Thoracic aorta (tissue), 2 donors: ENCODE measurements around the gene PIEZO2. TPM values are rescaled to one million over a fixed set of nuclear protein-coding genes. Genes with fewer than 3 reads are reported as not detected.

ENCODE experiments used
- ATAC-seq: fragments of 150-250 bp; one replicate; pipeline ENCODE4 v1.8.0; 2017; ENCODE audit warnings: low read depth; ENCODE audit not compliant: insufficient number of reproducible peaks, low FRiP score
- DNase-seq: peaks from one replicate; pipeline ENCODE4 v3.0.0-alpha.2; 2020; ENCODE audit warnings: low spot score
- H3K27ac ChIP-seq, 2 donors: fragments of 200-600 bp; sonication (generic); 1 replicate in 1 of 2; 2 replicates in 1 of 2; pipeline ENCODE4 v1.5.1; 2016; ENCODE audit warnings: mild to moderate bottlenecking in 2 of 2, moderate library complexity in 2 of 2
- H3K27me3 ChIP-seq: fragments of 200-600 bp; sonication (generic); replicated peaks from 2 replicates; pipeline ENCODE4 v1.6.0; 2016; ENCODE audit warnings: mild to moderate bottlenecking; ENCODE audit not compliant: insufficient read depth
- H3K36me3 ChIP-seq: fragments of 200-600 bp; sonication (generic); one replicate; pipeline ENCODE4 v1.5.1; 2016
- H3K4me1 ChIP-seq, 2 donors: fragments of 200-600 bp; sonication (generic); 1 replicate in 1 of 2; 2 replicates in 1 of 2; pipeline versions ENCODE4 v1.5.1 to v1.6.0; 2016; ENCODE audit warnings: low read depth in 2 of 2, mild to moderate bottlenecking in 1 of 2; ENCODE audit not compliant: control insufficient read depth in 1 of 2
- H3K4me3 ChIP-seq: fragments of 200-600 bp; sonication (generic); 2 replicates; pipeline ENCODE4 v1.5.1; 2016; ENCODE audit warnings: mild to moderate bottlenecking
- H3K9me3 ChIP-seq: fragments of 200-600 bp; sonication (generic); 2 replicates; pipeline ENCODE4 v1.5.1; 2016
- CTCF ChIP-seq: fragments of 200-600 bp; sonication (generic); IDR thresholded peaks from one replicate; pipeline ENCODE4 v1.5.1; 2019; ENCODE audit warnings: antibody characterized with exemption
- total RNA-seq, 2 donors: library from RNA; depleted of rRNA; stranded (reverse); fragments of >200 nt; gene quantifications; one replicate each; pipeline versions ENCODE4 v1.1.0 to v1.2.3, GENCODE V29; 2016

PIEZO2 gene
- total RNA-seq, 2 donors from 2014 or later: 8.3 to 10.3 TPM

GRCh38 chr18:10950876-10951630 is 198.3 kb downstream of the PIEZO2 start:
- Histone ChIP-seq H3K27ac (no peak overlapping the region), H3K9me3 (peaks cover 6% of the 10 kb centered on the region), H3K27me3 (no peaks in the 10 kb centered on the region), H3K4me3 (no peak overlapping the region), H3K4me1 (no peaks in the 10 kb centered on the region), H3K36me3 (no peaks in the 10 kb centered on the region)
- ATAC-seq (no peak), DNase-seq (no peak)
- no peak for TF ChIP-seq CTCF

- no peak for ATAC-seq
- DNase-seq: no peak
- TF ChIP-seq CTCF: no peak
Measured at GRCh38 chr18:10950080-10950875, 199.1 kb downstream of the PIEZO2 start.

GRCh38 chr18:10949655-10950054 is 199.7 kb downstream of the PIEZO2 start:
- Histone ChIP-seq H3K4me1 (no peaks in the 10 kb centered on the region), H3K36me3 (no peaks in the 10 kb centered on the region), H3K9me3 (peaks cover 20% of the 10 kb centered on the region), H3K27me3 (no peaks in the 10 kb centered on the region), H3K27ac (no peak overlapping the region), H3K4me3 (no peak overlapping the region)
- TF ChIP-seq CTCF: no peak
- ATAC-seq: no peak
- no peak for DNase-seq

More at GRCh38 chr18:10950080-10950875, 199.1 kb downstream of the PIEZO2 start:
- no peaks in the 10 kb centered on the region for H3K36me3 ChIP-seq
- no peaks in the 10 kb centered on the region for H3K4me1 ChIP-seq
- H3K27ac ChIP-seq: no peak overlapping the region
- H3K4me3 ChIP-seq: no peak overlapping the region
- H3K27me3 ChIP-seq: no peaks in the 10 kb centered on the region
- H3K9me3 ChIP-seq: peaks cover 14% of the 10 kb centered on the region

GRCh38 chr18:10948421-10948820 is 200.9 kb downstream of the PIEZO2 start:
- Histone ChIP-seq H3K27me3 (no peaks in the 10 kb centered on the region), H3K27ac (no peak overlapping the region), H3K4me1 (no peaks in the 10 kb centered on the region), H3K4me3 (no peak overlapping the region), H3K9me3 (peaks cover 22% of the 10 kb centered on the region), H3K36me3 (no peaks in the 10 kb centered on the region)
- DNase-seq (no peak), ATAC-seq (no peak)
- no peak for TF ChIP-seq CTCF

- DNase-seq (no peak), ATAC-seq (no peak)
- no peak for TF ChIP-seq CTCF
- no peak overlapping the region for H3K4me3 ChIP-seq
- H3K9me3 ChIP-seq: peaks cover 22% of the 10 kb centered on the region
- no peak overlapping the region for H3K27ac ChIP-seq
- H3K27me3 ChIP-seq: no peaks in the 10 kb centered on the region
- no peaks in the 10 kb centered on the region for H3K36me3 ChIP-seq
- H3K4me1 ChIP-seq: no peaks in the 10 kb centered on the region
Measured at GRCh38 chr18:10946058-10946457, 203.3 kb downstream of the PIEZO2 start.
